ENCODE measurements around the gene ERN1. TPM values are rescaled to one million over a fixed set of nuclear protein-coding genes. Genes with fewer than 3 reads are reported as not detected.

ERN1 gene
- total and polyA plus RNA-seq, 2 donors (not counting 3 experiments of a cell fraction or from before 2014, with no cell fraction given) = 9.1 to 21.5 TPM

DNA sequence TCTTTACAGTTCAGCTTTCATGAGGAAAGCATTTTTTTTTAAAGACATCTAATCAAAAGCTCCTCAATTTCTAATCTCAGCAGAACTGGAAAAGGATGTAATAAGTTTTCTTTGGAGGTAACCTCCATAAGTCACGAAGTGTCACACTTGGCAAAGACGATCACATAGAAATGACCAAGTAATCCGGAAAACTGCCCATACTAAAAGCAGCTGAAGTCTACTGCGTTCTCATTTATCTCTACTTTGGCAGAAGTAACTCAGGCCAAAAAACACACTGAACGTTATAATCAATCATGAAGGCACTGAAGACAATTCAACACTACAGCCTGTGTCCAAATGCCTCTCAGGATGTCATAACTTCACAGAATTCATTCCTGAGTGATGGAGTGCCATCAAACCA is 39.8 kb downstream of the ERN1 start:
- Histone ChIP-seq H3K9ac (replicated peaks; ENCODE audit: extremely low read depth, insufficient read depth, low read length) (no peak overlapping the region), H3K27ac (ENCODE audit: insufficient read depth, low read depth, low read length) (no peak overlapping the region), H3K36me3 (ENCODE audit: control insufficient read depth in 2 of 2, extremely low read depth in 1 of 2, insufficient read depth in 2 of 2, low read length in 2 of 2) (no peaks in the 10 kb centered on the region), H3K4me2 (ENCODE audit: insufficient read depth, low read length) (no peak overlapping the region), H3K4me3 (replicated peaks in 1 of 3; ENCODE audit: insufficient read depth in 1 of 3, low read depth in 1 of 3, low read length in 3 of 3) (no peak overlapping the region), H3K9me1 (replicated peaks; ENCODE audit: control insufficient read depth, extremely low read depth, insufficient read depth, low read length) (no peaks in the 10 kb centered on the region), H3K27me3 (ENCODE audit: control insufficient read depth in 2 of 2, insufficient read depth in 2 of 2, low read length in 2 of 2) (no peaks in the 10 kb centered on the region), H4K20me1 (replicated peaks; ENCODE audit: control insufficient read depth, extremely low read depth, insufficient read depth, low read length) (no peaks in the 10 kb centered on the region), H3K9me3 (replicated peaks; ENCODE audit: control insufficient read depth, insufficient read depth, low read length) (no peaks in the 10 kb centered on the region), H2AFZ (ENCODE audit: low read depth, low read length) (no peak overlapping the region), H3K79me2 (ENCODE audit: control insufficient read depth, insufficient read depth, low read length) (no peaks in the 10 kb centered on the region), H3K4me1 (ENCODE audit: control insufficient read depth, extremely low read depth, insufficient read depth, low read length) (no peaks in the 10 kb centered on the region)
- intact Hi-C loops (cut with micrococcal nuclease) = no loop called here
- BruUV-seq (replicated peaks) = no TSS peak
- no peak for TF ChIP-seq MYC (IDR thresholded peaks at IDR 0.05; ENCODE audit: low read depth, low read length)
- no peak for TF ChIP-seq EZH2 (IDR thresholded peaks at IDR 0.05; ENCODE audit: borderline replicate concordance, low read depth, low read length, severe bottlenecking)
- TF ChIP-seq MAX (IDR thresholded peaks at IDR 0.05; ENCODE audit: insufficient read depth, insufficient read length) = no peak
- no peak for TF ChIP-seq JUN (IDR thresholded peaks at IDR 0.05; ENCODE audit: borderline replicate concordance, insufficient read depth, insufficient read length, low read depth)
- TF ChIP-seq FOS (IDR thresholded peaks at IDR 0.05; ENCODE audit: borderline replicate concordance, insufficient read depth, low read length) = no peak
- no peak for TF ChIP-seq POLR2AphosphoS5 (IDR thresholded peaks at IDR 0.05; ENCODE audit: insufficient read depth, low read depth, low read length)
- ChIA-PET POLR2A (no interaction called here), CTCF (interaction anchor here (1.1 to 1.3 kb wide), 2 partner anchors 9 to 55 kb away, joined by 3 read pairs; no protein-coding TSS in a partner anchor)
- dilution Hi-C loops (cut with MboI; ENCODE audit: extremely low pct_ligation_motif_present, low sequenced_read_pairs) = no loop called here
- DNase-seq (ENCODE audit: low read depth, low spot score) = peak; percentile 45
- FAIRE-seq = no peak

DNA sequence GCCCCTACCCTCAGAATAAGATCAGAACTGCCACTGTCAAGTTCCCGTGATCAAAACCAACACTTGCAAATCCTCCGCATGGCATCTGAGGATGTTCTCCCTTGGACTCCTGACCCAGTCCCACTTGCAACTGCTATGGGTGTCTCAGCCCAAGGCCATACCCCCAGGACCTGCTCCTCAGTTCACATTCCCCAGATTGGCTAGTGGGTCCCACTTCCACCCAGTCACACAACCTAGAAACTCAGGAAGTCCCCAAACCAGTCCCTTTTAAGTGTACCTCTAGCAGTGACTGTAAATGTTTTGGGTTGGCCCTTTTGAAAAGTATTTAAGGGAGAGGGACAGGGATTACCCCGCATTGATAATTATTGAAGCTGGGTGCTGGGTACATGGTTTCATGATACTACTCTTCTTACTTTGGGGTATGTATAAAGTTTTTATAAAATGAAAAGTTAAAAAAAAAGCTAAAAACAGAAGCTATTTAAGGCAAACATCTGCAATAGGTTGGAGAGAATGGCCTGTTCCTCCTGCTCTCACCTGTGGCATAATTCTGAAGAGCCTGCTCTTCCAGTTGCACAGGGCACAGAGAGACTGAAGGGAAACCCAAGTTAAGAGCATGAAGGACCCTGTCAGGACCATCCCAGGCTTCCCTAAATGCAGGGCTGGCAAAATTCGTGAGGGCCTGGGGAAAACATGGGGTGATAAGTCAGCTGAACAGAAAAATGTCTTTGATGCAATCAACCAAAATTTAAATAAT is 42.5 kb downstream of the ERN1 start:
- FAIRE-seq (peak; percentile 49), DNase-seq (ENCODE audit: low read depth, low spot score) (no peak)
- H3K79me2 ChIP-seq (ENCODE audit: control insufficient read depth, insufficient read depth, low read length) = peaks cover 2% of the 10 kb centered on the region
- dilution Hi-C loops (cut with MboI; ENCODE audit: extremely low pct_ligation_motif_present, low sequenced_read_pairs) (no loop called here), intact Hi-C loops (cut with micrococcal nuclease) (no loop called here)
- POLR2A ChIA-PET = no interaction called here
- TF ChIP-seq POLR2AphosphoS5 (IDR thresholded peaks at IDR 0.05; ENCODE audit: insufficient read depth, low read depth, low read length) (no peak), MAX (IDR thresholded peaks at IDR 0.05; ENCODE audit: insufficient read depth, insufficient read length) (no peak), MYC (IDR thresholded peaks at IDR 0.05; ENCODE audit: low read depth, low read length) (no peak), EZH2 (IDR thresholded peaks at IDR 0.05; ENCODE audit: borderline replicate concordance, low read depth, low read length, severe bottlenecking) (no peak), GATA2 (IDR thresholded peaks at IDR 0.05; ENCODE audit: insufficient read depth, insufficient read length, low read depth, low read length) (no peak), POLR2A (IDR thresholded peaks at IDR 0.05; ENCODE audit: low read depth, low read length) (no peak), JUN (IDR thresholded peaks at IDR 0.05; ENCODE audit: borderline replicate concordance, insufficient read depth, insufficient read length, low read depth) (no peak), FOS (IDR thresholded peaks at IDR 0.05; ENCODE audit: borderline replicate concordance, insufficient read depth, low read length) (no peak)
- TF ChIP-seq, protein P1, sequence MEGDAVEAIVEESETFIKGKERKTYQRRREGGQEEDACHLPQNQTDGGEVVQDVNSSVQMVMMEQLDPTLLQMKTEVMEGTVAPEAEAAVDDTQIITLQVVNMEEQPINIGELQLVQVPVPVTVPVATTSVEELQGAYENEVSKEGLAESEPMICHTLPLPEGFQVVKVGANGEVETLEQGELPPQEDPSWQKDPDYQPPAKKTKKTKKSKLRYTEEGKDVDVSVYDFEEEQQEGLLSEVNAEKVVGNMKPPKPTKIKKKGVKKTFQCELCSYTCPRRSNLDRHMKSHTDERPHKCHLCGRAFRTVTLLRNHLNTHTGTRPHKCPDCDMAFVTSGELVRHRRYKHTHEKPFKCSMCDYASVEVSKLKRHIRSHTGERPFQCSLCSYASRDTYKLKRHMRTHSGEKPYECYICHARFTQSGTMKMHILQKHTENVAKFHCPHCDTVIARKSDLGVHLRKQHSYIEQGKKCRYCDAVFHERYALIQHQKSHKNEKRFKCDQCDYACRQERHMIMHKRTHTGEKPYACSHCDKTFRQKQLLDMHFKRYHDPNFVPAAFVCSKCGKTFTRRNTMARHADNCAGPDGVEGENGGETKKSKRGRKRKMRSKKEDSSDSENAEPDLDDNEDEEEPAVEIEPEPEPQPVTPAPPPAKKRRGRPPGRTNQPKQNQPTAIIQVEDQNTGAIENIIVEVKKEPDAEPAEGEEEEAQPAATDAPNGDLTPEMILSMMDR (IDR thresholded peaks at IDR 0.05; ENCODE audit: extremely low read depth in 1 of 2, insufficient read depth in 1 of 2, low read depth in 1 of 2, low read length in 2 of 2) = no peak
- H3K27ac ChIP-seq (ENCODE audit: insufficient read depth, low read depth, low read length) = no peak overlapping the region
- no peaks in the 10 kb centered on the region for H3K27me3 ChIP-seq (ENCODE audit: control insufficient read depth in 2 of 2, insufficient read depth in 2 of 2, low read length in 2 of 2)
- H2AFZ ChIP-seq (ENCODE audit: low read depth, low read length) = no peak overlapping the region
- H3K36me3 ChIP-seq (ENCODE audit: control insufficient read depth in 2 of 2, extremely low read depth in 1 of 2, insufficient read depth in 2 of 2, low read length in 2 of 2) = no peaks in the 10 kb centered on the region
- H3K4me3 ChIP-seq (replicated peaks in 1 of 3; ENCODE audit: insufficient read depth in 1 of 3, low read depth in 1 of 3, low read length in 3 of 3) = no peak overlapping the region
- peaks cover 19% of the 10 kb centered on the region for H3K4me1 ChIP-seq (ENCODE audit: control insufficient read depth, extremely low read depth, insufficient read depth, low read length)
- H4K20me1 ChIP-seq (replicated peaks; ENCODE audit: control insufficient read depth, extremely low read depth, insufficient read depth, low read length) = no peaks in the 10 kb centered on the region
- no peak overlapping the region for H3K4me2 ChIP-seq (ENCODE audit: insufficient read depth, low read length)
- H3K9me3 ChIP-seq (replicated peaks; ENCODE audit: control insufficient read depth, insufficient read depth, low read length) = no peaks in the 10 kb centered on the region
- CTCF ChIA-PET = interaction anchor here (0.6 to 1.8 kb wide), 4 partner anchors 10 to 93 kb away, joined by 3 to 9 read pairs (median 4); no protein-coding TSS in a partner anchor
- H3K9me1 ChIP-seq (replicated peaks; ENCODE audit: control insufficient read depth, extremely low read depth, insufficient read depth, low read length) = no peaks in the 10 kb centered on the region
- no TSS peak for BruUV-seq (replicated peaks)
- H3K9ac ChIP-seq (replicated peaks; ENCODE audit: extremely low read depth, insufficient read depth, low read length) = no peak overlapping the region
